Sciatic nerve (tissue), 2 donors: ENCODE results near the gene USP36. TPM values are rescaled to one million over a fixed set of nuclear protein-coding genes. Genes with fewer than 3 reads are reported as not detected.
"Not testable (repeated sequence)": the region's sequence is repeated elsewhere in the genome, so short reads cannot be mapped to it uniquely, and the experiment has no call there.

Experiments used
- ATAC-seq: fragments of 200-7000 bp; cut with Tn5 transposase; one replicate; pipeline ENCODE4 v1.9.1; 2020; ENCODE audit warnings: mild to moderate bottlenecking, moderate library complexity
- DNase-seq: peaks from one replicate; pipeline ENCODE4 v3.0.0-alpha.2; 2020; ENCODE audit warnings: low spot score
- intact Hi-C: fragments of 100-400 bp; cut with DNase I; formaldehyde crosslinking; loops from one replicate; pipeline ENCODE4 v1.14.2; 2022
- total RNA-seq: library from RNA; stranded (reverse); fragmentation: NEBNext Ultra II Directional; extraction: Animal tissue kit (Norgen Biotek cat#: 25700); gene quantifications from one replicate; pipeline ENCODE4 v1.2.1, GENCODE V29; 2021
- donor health status: DM: no; HTN: no; CAD: no.
- donor health status: DM: no; HTN: no; CAD: no.

USP36 gene
- total RNA-seq: 109 TPM

GRCh38 chr17:78840780-78841611, at the start of gene USP36:
TSS of gene USP36 (minus strand) at chr17:78840814. CDS start at chr17:78836363, 4,451 bp downstream.
- intact Hi-C loops: no loop called here
- DNase-seq (peak; percentile 100), ATAC-seq (peak; percentile 97)

GRCh38 chr17:78890096-78890495, 49.5 kb upstream of the USP36 start:
- DNase-seq, intact Hi-C loops, ATAC-seq: not testable (repeated sequence)

- ATAC-seq (no peak), DNase-seq (no peak)
- intact Hi-C loops: no loop called here
Measured at GRCh38 chr17:78889531-78889930, 48.9 kb upstream of the USP36 start.

- ATAC-seq (no peak), DNase-seq (no peak)
- intact Hi-C loops: no loop called here
Measured at GRCh38 chr17:78888941-78889518, 48.4 kb upstream of the USP36 start.

GRCh38 chr17:78886954-78887353, 46.3 kb upstream of the USP36 start:
- ATAC-seq (no peak), DNase-seq (no peak)
- intact Hi-C loops: no loop called here

- intact Hi-C loops: no loop called here
- DNase-seq (no peak), ATAC-seq (no peak)
Measured at GRCh38 chr17:78885956-78886355, 45.3 kb upstream of the USP36 start.

- intact Hi-C loops: no loop called here
- ATAC-seq (no peak), DNase-seq (no peak)
Measured at GRCh38 chr17:78884876-78885667, 44.5 kb upstream of the USP36 start.

- DNase-seq (no peak), ATAC-seq (peak; percentile 2)
- intact Hi-C loops: no loop called here
Measured at GRCh38 chr17:78884148-78884825, 43.7 kb upstream of the USP36 start.

- DNase-seq (peak; percentile 91), ATAC-seq (peak; percentile 85)
- intact Hi-C loops: no loop called here
Measured at GRCh38 chr17:78883533-78884131, 43.0 kb upstream of the USP36 start.

GRCh38 chr17:78883089-78883532, 42.5 kb upstream of the USP36 start:
- intact Hi-C loops: no loop called here
- DNase-seq: peak; percentile 80

GRCh38 chr17:78882540-78883088, 42.0 kb upstream of the USP36 start:
- intact Hi-C loops: no loop called here
- ATAC-seq (peak; percentile 5), DNase-seq (peak; percentile 77)

More at GRCh38 chr17:78883089-78883532, 42.5 kb upstream of the USP36 start:
- peak; percentile 67 for ATAC-seq

- peak; percentile 57 for ATAC-seq
- peak; percentile 91 for DNase-seq
- intact Hi-C loops: loop anchor here (10.0 kb wide), 1 partner anchor 45 kb away; the partner anchor contains the start of gene TIMP2
Measured at GRCh38 chr17:78879635-78880186, 39.1 kb upstream of the USP36 start.

- no peak for DNase-seq
- no peak for ATAC-seq
- intact Hi-C loops: loop anchor here (10.0 kb wide), 1 partner anchor 46 kb away; the partner anchor contains the start of gene TIMP2
Measured at GRCh38 chr17:78878871-78879527, 38.4 kb upstream of the USP36 start.

- intact Hi-C loops: loop anchor here (10.0 kb wide), 1 partner anchor 47 kb away; the partner anchor contains the start of gene TIMP2
- no peak for DNase-seq
- no peak for ATAC-seq
Measured at GRCh38 chr17:78878261-78878660, 37.6 kb upstream of the USP36 start.

GRCh38 chr17:78876954-78877517, 36.4 kb upstream of the USP36 start:
- intact Hi-C loops: loop anchor here (10.0 kb wide), 1 partner anchor 48 kb away; the partner anchor contains the start of gene TIMP2
- ATAC-seq, DNase-seq: not testable (repeated sequence)

- DNase-seq (no peak), ATAC-seq (no peak)
- intact Hi-C loops: loop anchor here (10.0 kb wide), 1 partner anchor 49 kb away; the partner anchor contains the start of gene TIMP2
Measured at GRCh38 chr17:78876094-78876597, 35.5 kb upstream of the USP36 start.
